Uterus (tissue), 4 donors: ENCODE data around the gene CDK15. TPM values are rescaled to one million over a fixed set of nuclear protein-coding genes. Genes with fewer than 3 reads are reported as not detected.

ENCODE experiments used
- DNase-seq, 2 donors: peaks; one replicate each; pipeline ENCODE4 v3.0.0-alpha.2; 2019 to 2020
- H3K27ac ChIP-seq, 2 donors: fragments of 200-600 bp; sonication (generic); 1 replicate in 1 of 2; 2 replicates in 1 of 2; pipeline ENCODE4 v1.5.1; 2016 to 2018
- H3K27me3 ChIP-seq, 2 donors: fragments of 200-600 bp; sonication (generic); one replicate each; pipeline ENCODE4 v1.5.1; 2018 to 2019; ENCODE audit warnings: control low read depth in 1 of 2
- H3K36me3 ChIP-seq, 2 donors: fragments of 200-600 bp; sonication (generic); one replicate each; pipeline ENCODE4 v1.5.1; 2019; ENCODE audit warnings: control low read depth in 1 of 2
- H3K4me1 ChIP-seq, 2 donors: fragments of 200-600 bp; sonication (generic); one replicate each; pipeline ENCODE4 v1.5.1; 2018 to 2019; ENCODE audit warnings: control low read depth in 1 of 2
- H3K4me3 ChIP-seq, 2 donors: fragments of 200-600 bp; sonication (generic); 1 replicate in 1 of 2; 2 replicates in 1 of 2; pipeline ENCODE4 v1.5.1; 2018 to 2019; ENCODE audit warnings: mild to moderate bottlenecking in 1 of 2
- H3K9me3 ChIP-seq, 2 donors: fragments of 200-600 bp; sonication (generic); one replicate each; pipeline ENCODE4 v1.5.1; 2019; ENCODE audit warnings: control low read depth in 1 of 2
- POLR2A ChIP-seq, 2 donors: fragments of 450-650 bp; IDR thresholded peaks; one replicate each; pipeline ENCODE4 v1.6.1; 2016; ENCODE audit warnings: antibody characterized with exemption in 2 of 2, mild to moderate bottlenecking in 1 of 2, moderate library complexity in 1 of 2
- intact Hi-C: fragments of 100-400 bp; cut with DNase I; formaldehyde crosslinking; loops from one replicate; pipeline ENCODE4 v1.15.1; 2023; ENCODE audit warnings: low total_unique reads
- total RNA-seq, 4 donors: library from RNA; depleted of rRNA in 3 of 4; stranded (reverse); fragments of >200 nt in 3 of 4; gene quantifications; one replicate each; pipeline versions ENCODE4 v1.1.0 to v1.2.4, GENCODE V29; 2014 to 2023
- TF ChIP-seq, protein P1 (sequence below), 4 experiments: fragments of 200-600 bp in 2 of 4; fragments of 450-650 bp in 2 of 4; sonication (generic) in 2 of 4; IDR thresholded peaks; one replicate each; pipeline ENCODE4 v1.5.1; 2016 to 2019; ENCODE audit warnings: antibody characterized with exemption in 4 of 4, mild to moderate bottlenecking in 2 of 4, moderate library complexity in 1 of 4
- donor health status: DM: yes; HTN: yes; CAD: no.

Gene CDK15
- total RNA-seq, 4 donors from 2014 or later, result 0.55 to 6.9 (median 0.88) TPM; not detected in 1

DNA sequence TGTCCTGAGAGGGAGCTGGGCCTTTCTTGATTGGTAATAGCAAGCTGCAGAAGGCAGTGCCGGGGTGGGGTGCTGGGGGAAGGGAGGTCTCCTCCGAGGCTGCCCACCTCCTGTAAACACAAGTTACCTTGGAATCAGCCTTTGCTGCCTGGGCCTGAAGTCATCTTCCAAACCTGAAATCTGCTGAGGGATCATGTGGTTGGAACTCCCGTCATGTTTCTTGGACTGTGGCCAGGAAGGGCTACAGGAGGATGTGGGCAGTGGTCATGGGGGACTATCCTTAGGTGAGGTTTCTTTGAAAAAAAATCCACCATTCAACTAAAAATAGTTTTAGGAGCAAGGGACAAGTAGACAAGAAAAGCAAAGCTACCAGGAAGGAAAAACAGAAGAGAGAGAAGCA, 74.2 kb downstream of the CDK15 start:
- Histone ChIP-seq H3K4me1 (no peaks in the 10 kb centered on the region), H3K27ac (peak overlapping the region in 1 of 2 donors; percentile 9), H3K27me3 (no peaks in the 10 kb centered on the region), H3K4me3 (no peak overlapping the region), H3K9me3 (no peaks in the 10 kb centered on the region), H3K36me3 (no peaks in the 10 kb centered on the region)
- intact Hi-C loops, result no loop called here
- DNase-seq, result peak in 1 of 2 donors; percentile 24
- no peak for TF ChIP-seq POLR2A (IDR thresholded peaks at IDR 0.05)
- TF ChIP-seq, protein P1, sequence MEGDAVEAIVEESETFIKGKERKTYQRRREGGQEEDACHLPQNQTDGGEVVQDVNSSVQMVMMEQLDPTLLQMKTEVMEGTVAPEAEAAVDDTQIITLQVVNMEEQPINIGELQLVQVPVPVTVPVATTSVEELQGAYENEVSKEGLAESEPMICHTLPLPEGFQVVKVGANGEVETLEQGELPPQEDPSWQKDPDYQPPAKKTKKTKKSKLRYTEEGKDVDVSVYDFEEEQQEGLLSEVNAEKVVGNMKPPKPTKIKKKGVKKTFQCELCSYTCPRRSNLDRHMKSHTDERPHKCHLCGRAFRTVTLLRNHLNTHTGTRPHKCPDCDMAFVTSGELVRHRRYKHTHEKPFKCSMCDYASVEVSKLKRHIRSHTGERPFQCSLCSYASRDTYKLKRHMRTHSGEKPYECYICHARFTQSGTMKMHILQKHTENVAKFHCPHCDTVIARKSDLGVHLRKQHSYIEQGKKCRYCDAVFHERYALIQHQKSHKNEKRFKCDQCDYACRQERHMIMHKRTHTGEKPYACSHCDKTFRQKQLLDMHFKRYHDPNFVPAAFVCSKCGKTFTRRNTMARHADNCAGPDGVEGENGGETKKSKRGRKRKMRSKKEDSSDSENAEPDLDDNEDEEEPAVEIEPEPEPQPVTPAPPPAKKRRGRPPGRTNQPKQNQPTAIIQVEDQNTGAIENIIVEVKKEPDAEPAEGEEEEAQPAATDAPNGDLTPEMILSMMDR (IDR thresholded peaks at IDR 0.05), result no peak

DNA sequence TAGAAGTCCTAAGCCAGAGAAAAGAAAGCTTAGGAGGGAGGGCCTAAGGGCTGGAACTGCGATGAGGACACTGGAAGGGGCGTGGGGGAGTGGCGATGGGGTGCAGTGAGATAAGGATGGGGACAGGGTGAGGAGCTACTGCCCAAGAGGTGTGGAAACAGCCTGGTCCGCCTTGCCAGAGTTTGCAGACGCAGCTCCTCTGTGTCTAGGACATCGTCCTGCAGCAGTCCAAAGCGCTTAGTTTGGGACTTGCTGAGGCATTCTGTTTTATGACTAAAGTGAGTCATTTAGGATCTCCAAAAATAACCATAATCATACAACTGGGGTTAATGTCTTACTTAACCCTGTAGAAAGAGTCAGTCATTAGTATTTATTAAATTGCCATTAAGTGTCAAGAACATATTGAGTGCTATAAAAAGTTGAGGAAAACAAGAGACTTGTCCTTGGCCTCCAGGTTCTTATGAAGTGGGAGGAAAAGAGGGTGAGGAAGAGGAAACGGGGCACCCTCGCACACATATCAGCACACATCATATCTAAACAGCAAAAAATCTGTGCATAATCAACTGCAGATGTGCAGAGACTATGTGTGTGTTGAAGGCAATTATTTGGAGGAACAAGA, 74.8 kb downstream of the CDK15 start:
- Histone ChIP-seq H3K4me1 (no peaks in the 10 kb centered on the region), H3K27me3 (no peaks in the 10 kb centered on the region), H3K9me3 (no peaks in the 10 kb centered on the region), H3K27ac (peak overlapping the region in 1 of 2 donors; percentile 9), H3K36me3 (no peaks in the 10 kb centered on the region), H3K4me3 (no peak overlapping the region)
- intact Hi-C loops, result no loop called here
- TF ChIP-seq, protein P1 (IDR thresholded peaks at IDR 0.05), result no peak
- no peak for TF ChIP-seq POLR2A (IDR thresholded peaks at IDR 0.05)
- peak; percentile 62 to 80 for DNase-seq

DNA sequence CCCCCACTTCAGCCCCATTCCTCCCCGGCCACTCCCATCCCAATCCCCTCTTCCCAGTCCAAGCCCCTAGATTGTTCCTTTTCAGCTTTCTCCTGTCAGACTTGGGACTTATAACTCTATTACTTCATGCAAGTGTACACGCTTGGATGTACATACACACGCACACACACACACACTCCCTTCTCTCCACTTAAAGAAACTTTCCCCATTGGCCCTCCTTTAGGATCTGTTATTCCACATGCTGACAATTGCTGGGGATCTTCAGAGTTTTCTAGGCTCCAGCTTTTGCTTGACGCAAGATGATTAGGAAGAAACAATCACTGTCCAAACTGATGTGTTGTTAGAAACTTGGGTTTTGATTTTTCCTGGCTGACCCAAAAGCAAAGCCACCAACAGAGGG, 75.4 kb downstream of the CDK15 start:
- Histone ChIP-seq H3K27ac (no peak overlapping the region), H3K27me3 (peaks cover 0 to under 1% of the 10 kb centered on the region in 2 donors), H3K4me3 (no peak overlapping the region), H3K9me3 (no peaks in the 10 kb centered on the region), H3K36me3 (no peaks in the 10 kb centered on the region), H3K4me1 (no peaks in the 10 kb centered on the region)
- TF ChIP-seq, protein P1 (IDR thresholded peaks at IDR 0.05), result no peak
- TF ChIP-seq POLR2A (IDR thresholded peaks at IDR 0.05), result no peak
- intact Hi-C loops, result no loop called here
- no peak for DNase-seq

DNA sequence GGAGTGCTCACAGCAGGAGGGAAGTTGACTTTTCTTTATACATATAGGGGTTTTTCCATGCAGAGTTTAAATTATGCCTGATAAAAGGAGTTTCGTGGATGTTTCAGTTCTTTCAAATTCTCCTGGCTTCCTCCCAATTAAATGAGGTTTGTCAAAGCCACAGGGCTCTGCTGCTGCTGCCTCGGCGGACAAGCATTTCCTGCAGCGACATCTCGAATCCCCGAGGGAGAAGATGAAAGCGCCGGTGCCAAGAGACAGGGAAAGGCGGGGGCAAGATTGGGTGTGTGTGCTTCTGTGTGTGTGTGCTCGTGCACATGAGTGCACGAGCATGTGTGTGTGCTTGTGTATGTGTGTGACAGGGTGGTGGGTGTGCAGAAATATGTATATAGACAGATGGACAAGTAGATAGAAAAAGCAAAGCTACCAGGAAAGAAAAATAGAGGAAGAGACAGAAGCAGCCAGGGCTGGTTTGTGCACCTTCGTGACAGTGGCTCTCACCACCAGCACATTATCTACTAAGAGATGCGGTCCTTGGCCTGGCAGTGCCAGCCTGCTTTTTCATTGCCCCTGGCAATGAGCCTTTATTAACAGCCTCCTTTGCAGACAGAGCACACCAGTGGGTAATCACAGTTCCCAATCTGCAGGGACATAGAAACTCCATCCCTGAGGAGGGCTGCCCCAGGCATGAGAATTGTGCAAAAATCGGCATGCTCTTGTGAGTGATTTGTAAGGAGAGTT, 76.2 kb downstream of the CDK15 start:
- DNase-seq, result no peak
- H3K9me3 ChIP-seq, result no peaks in the 10 kb centered on the region
- H3K4me1 ChIP-seq, result no peaks in the 10 kb centered on the region
- H3K27me3 ChIP-seq, result peaks cover 0 to 4% of the 10 kb centered on the region in 2 donors
- no peaks in the 10 kb centered on the region for H3K36me3 ChIP-seq
- TF ChIP-seq POLR2A (IDR thresholded peaks at IDR 0.05), result no peak
- TF ChIP-seq, protein P1 (IDR thresholded peaks at IDR 0.05), result no peak
- H3K4me3 ChIP-seq, result no peak overlapping the region
- intact Hi-C loops, result no loop called here
- H3K27ac ChIP-seq, result no peak overlapping the region
